GM20000 (cell line): ENCODE measurements around the gene NOM1.

Source experiments
- DNase-seq: peaks from one replicate; pipeline ENCODE4 v3.0.0; 2012; ENCODE audit warnings: low spot score
- TF ChIP-seq, protein P1 (sequence below): IDR thresholded peaks from 2 replicates; pipeline ENCODE4 v1.5.1; 2012; ENCODE audit warnings: mild to moderate bottlenecking, control low read depth; ENCODE audit errors: extremely low read depth, missing control alignments

NOM1 gene

DNA sequence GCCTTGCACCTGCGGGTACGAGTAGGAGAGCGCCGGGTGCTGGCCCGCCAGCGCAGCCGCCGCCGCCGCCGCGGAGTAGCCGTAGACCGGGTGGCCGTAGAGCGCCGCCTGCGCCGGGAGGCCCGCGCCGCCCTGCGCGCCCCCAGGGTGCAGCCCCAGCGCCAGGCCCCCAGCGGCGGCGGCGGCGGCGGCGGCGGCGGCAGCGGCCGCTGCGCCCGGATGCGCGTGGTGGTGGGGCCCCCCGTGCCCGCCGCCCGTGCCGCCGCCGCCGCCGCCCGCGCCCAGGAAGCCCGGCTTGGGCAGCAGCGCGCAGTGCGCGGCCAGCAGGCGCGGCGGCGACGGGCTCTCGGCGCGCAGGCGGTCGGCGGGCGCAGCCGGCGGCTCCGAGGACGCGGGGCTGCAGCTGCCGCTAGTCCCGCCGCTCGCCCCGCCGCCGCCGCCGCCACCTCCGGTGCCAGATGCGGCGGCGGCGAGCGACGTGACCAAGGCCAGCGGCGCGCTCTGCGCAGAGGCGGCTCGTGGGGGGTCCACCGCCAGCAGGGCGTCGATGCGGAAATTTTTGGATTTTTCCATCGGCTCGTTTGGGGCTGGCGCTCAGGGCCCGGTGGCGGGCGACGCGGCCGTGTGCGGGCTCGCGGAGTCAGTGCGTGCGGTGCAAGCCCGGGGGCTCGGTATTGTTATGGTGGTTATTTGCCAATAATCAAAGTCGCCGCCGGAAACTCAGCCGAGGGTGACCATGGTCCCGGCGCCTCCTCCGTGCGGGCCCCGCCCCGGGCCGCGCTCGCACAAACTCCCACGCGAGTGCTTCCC lies 60.5 kb downstream of the NOM1 start:
- TF ChIP-seq, protein P1, sequence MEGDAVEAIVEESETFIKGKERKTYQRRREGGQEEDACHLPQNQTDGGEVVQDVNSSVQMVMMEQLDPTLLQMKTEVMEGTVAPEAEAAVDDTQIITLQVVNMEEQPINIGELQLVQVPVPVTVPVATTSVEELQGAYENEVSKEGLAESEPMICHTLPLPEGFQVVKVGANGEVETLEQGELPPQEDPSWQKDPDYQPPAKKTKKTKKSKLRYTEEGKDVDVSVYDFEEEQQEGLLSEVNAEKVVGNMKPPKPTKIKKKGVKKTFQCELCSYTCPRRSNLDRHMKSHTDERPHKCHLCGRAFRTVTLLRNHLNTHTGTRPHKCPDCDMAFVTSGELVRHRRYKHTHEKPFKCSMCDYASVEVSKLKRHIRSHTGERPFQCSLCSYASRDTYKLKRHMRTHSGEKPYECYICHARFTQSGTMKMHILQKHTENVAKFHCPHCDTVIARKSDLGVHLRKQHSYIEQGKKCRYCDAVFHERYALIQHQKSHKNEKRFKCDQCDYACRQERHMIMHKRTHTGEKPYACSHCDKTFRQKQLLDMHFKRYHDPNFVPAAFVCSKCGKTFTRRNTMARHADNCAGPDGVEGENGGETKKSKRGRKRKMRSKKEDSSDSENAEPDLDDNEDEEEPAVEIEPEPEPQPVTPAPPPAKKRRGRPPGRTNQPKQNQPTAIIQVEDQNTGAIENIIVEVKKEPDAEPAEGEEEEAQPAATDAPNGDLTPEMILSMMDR: no peak
- DNase-seq: peak; percentile 66

DNA sequence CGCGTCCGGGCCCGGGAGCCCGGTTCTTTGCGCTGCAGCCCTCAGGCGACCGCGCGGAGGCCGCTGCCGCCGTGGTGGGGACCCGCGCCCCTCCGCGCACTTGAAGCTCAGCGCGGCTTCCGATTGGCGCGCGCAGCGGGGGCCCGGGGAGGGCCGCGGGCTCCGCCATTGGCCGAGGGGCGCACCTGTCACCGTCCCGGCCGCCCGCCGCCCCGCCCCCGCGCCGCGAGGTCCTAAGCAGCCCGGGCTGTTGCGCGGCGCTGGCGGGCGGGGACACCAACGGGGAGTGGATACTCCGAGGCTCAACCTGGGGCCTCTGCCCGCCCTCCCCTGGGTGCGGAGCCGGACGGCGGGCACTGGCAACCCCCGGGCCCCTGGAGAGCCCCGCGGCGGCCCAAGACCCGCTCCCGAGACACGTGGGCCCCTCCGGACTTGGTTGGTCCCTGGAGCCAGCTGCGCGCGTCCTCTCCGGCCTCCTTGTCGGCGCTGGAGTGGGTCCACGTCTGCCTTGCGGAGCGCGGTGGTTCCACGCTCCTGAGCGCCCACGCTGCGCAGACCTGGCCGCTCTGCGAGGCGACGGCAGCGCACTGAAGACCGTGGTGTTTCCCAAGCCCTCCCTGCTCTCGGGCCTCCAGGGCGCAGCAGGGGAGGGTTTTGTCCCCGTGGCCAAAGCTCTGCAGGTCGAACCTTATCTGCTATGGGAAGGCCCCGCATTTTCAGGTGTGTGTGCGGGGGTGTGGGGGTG lies 61.2 kb downstream of the NOM1 start, which contains the start of gene MNX1:
Gene MNX1 (minus strand): TSS at position 76 of the 745 bp plus-strand sequence. CDS start 313 bp downstream, outside the sequence.
- TF ChIP-seq, protein P1: no peak
- peak; percentile 98 for DNase-seq

GRCh38 chr7:157011333-157012112 lies 62.0 kb downstream of the NOM1 start:
- peak; percentile 56 for DNase-seq
- TF ChIP-seq, protein P1: no peak

DNA sequence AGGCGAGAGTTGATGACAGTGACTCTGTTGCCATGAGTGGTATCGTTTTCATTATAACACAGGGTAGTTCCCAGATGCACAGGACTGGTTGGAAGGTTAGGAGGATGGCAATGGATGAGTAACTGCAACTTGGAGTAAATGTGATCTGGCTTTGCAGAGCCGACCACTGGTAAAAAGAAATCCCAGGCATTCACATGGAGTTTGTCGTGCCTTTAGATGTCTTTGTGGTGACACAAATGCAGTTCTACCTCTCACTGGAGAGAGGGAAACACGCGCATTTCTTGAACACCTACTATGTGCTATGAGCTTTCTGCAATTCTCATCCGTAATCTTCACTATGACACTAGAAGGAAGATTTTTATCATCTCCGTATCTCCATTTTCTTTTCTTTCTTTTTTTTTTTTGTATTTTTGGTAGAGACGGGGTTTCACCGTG lies 62.6 kb downstream of the NOM1 start:
- DNase-seq: no peak
- TF ChIP-seq, protein P1: no peak

DNA sequence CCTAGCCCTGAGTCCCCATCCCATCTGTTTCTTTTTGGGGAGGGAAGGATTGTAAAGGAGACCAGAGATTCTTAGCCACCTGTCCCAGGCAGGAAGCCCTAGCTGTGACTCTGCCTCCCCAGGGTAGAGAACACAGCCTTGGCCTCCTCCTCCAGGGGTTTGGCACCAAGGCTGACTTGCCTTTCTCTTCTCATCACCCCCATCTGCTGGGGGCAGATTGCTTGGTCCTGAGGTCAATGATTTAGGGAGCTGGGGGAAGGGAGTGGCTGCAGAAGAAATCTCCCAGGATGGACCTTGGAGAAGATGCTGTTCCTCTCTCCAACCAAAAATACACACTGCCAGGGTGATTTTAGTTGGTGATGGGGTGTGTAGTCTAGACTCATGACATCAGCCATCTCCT lies 63.6 kb downstream of the NOM1 start:
- DNase-seq: no peak

DNA sequence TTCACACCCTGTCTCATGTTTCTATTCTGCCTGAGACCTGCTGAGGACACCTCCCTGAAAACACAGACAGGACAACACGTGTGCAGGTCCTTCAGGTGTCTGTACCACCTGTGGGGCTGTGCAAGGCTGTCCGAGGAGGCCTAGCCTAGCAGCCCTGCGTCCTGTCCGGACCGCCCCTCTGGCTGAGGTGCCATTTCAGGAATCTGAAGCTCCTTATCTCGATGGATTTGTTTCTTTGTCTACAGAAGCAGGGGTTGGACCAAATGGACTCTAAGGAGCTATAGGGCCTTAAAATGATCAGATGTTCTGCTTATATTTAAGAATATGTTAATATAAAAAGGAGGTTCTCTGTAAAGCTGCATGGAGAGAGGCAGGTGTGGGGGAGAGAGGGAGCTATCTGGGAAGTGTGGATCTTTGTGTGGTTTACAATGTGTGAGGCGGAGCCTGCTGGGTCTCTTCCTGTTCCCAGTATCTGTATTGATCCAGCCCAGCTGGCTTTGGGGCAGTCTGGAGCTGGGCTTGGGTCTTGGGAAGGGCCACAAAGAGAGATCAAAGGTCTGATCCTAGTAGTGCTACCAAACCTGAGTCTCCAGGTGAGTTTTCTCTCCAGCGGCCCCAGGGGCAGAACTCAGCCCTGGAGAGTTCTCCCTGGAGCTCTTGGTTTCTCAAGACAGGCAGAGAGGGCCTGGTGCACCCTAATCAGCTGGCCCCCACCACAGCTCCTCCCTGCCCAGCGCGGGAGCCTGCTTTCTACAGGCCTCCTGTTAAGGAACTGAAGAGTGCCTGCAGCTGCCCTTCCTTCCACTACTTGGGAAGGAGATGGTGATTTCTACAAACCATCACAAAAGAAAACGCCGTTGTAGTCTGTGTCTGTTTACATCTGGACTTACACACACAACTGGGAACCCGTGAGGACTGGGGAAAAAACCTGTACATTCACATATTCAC lies 64.4 kb downstream of the NOM1 start:
- TF ChIP-seq, protein P1: no peak
- DNase-seq: no peak

More for the DNA sequence above, 63.6 kb downstream of the NOM1 start:
- TF ChIP-seq, protein P1: no peak
